Measurements from ENCODE around the gene NDUFB10.
"Not testable (repeated sequence)": the region's sequence is repeated elsewhere in the genome, so short reads cannot be mapped to it uniquely, and the experiment has no call there.

NDUFB10 gene

GRCh38 chr16:1926271-1926670 lies 33.1 kb upstream of the NDUFB10 start:
- no peak for DNase-seq

- DNase-seq = no peak
Observed at GRCh38 chr16:1929105-1929504, 30.2 kb upstream of the NDUFB10 start.

- peak; percentile 95 for DNase-seq
Observed at GRCh38 chr16:1929578-1930337, 29.6 kb upstream of the NDUFB10 start.

DNA sequence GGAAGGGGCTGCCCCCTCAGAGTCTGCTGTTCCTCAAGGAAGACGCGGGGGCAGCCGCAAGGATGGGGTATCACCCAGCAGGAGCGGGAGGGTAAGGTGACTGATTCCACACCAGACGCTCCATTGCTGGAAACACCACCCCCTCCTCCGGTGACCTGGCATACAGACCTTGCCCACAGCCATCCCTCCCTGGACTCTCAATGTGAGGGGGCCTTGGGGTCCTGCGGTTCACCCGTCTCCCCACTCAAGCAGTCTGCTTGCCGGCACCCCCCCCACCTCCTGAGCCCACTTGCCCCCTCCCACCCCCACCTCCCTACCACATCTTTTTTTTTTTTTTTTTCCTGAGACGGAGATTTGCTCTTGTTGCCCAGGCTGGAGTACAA lies 29.0 kb upstream of the NDUFB10 start:
- no peak for DNase-seq

DNA sequence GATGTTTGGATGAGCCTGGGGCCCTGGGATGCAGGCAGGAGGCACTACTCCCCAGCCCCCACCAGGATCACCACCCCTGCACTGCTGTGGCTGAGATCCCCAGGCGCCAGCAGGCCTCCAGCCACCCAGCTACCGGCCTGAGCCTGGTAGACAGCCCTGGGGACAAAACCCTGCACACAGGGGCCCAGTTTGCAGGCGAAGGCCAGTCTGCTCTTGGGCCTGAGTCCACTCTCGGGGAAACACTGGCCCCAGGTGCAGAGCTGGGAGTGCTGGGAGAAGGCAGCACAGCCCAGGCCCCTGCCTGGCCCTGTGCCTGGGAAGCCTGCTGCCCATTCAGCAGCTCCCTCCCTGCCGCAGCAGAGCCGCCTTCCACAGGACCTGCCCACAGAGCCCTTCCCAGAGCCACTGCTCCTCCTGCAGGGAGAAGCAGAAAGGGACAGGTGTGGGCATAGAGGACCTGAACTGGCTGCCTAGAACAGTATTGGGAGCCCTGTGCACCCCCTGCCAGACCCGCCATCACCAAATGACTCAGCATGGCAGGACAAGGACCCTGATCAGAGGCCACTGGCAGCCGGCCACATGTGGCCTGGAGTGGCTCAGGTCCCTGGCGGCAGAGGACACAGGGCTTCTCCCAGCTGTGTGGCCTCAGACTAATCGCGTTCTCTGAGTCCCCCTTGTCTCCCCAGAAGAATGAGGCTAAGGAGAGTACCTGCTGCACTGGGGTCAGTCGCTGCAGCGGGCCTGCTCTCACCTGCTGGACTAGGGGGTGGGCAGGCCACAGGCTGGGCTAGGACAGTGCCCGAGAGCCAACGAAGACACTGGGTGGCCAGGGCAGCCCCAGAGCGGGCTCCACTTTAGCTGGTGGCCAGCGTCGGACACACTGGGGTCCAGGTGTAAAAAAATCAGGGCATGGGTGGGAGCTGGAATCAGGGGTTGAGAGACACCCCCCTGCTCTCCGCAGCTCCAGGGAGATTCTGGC lies 27.0 kb upstream of the NDUFB10 start:
- DNase-seq = no peak

- no peak for DNase-seq
Observed at GRCh38 chr16:1933097-1933661, 26.2 kb upstream of the NDUFB10 start.

DNA sequence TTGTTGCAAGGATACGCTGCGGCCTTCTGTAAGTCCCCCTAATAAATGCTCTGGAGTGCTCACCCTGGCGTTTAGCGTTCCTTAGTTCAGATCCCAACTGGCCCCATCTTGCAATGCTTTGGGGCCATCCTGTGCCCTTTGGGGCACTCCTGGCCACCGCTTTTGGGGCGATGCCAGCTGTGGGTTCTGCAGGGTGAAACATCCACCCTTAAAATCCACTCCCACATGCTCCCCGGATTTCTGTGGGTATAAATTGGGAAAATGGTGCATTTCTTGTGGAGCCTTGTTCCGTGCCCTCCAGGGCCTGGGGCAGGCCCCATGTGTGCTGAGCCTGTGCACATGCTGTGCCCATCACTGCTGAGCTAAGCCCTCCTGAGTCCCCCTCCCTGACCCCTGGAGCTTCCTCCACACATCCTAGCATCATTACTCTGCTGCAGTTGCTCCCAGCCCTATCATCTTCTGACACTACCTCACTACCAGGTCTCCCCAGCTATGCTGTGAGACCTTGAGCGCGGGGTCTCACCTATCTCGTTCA lies 22.3 kb upstream of the NDUFB10 start:
- no peak for DNase-seq

GRCh38 chr16:1938316-1938715 lies 21.0 kb upstream of the NDUFB10 start:
- no peak for DNase-seq

GRCh38 chr16:1938910-1939309 lies 20.4 kb upstream of the NDUFB10 start:
- DNase-seq = no peak

- not testable (repeated sequence) for DNase-seq
Observed at GRCh38 chr16:1939833-1940232, 19.5 kb upstream of the NDUFB10 start.

DNA sequence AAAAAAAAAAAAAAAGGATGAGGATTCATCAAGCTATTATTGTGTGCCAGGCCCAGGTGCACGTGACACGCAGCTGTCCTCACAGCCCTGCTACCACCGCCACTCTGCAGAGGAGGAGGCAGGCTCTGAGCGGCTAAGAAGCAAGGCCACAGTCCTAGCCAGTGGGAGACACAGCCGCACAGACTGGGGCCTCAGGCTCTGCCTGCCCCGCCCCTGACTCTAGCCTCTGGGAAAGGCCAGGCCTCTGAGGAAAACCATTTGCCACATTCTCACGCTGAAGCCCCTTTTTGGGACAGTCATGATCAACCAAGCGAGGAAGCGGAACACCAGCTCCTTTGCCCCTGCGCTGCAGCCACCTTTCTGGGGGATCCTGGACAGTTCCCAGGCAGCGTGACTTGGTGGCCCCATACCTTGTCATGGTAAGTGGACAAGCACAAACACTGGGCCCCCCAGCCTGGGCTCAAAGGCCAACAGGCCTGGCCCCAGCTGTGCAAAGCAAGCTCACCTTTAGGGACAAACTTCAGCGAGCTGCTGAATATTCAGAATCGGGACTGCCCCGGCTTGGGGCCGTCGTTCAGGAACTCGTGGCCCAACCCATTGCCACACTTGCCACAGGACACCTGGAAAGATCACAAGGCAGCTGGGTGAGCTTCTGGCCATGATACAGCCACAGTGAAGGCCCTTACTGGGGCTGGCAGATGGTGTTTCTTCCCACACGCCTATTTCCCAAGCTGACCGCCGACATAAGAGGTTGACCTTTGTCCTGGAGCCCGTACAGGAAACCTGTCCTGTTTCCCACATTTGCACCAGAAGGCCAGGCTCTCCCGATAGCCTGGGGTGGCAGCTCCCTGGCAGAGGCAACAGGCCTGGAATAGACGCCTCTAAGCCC lies 18.8 kb upstream of the NDUFB10 start:
- no peak for DNase-seq

DNA sequence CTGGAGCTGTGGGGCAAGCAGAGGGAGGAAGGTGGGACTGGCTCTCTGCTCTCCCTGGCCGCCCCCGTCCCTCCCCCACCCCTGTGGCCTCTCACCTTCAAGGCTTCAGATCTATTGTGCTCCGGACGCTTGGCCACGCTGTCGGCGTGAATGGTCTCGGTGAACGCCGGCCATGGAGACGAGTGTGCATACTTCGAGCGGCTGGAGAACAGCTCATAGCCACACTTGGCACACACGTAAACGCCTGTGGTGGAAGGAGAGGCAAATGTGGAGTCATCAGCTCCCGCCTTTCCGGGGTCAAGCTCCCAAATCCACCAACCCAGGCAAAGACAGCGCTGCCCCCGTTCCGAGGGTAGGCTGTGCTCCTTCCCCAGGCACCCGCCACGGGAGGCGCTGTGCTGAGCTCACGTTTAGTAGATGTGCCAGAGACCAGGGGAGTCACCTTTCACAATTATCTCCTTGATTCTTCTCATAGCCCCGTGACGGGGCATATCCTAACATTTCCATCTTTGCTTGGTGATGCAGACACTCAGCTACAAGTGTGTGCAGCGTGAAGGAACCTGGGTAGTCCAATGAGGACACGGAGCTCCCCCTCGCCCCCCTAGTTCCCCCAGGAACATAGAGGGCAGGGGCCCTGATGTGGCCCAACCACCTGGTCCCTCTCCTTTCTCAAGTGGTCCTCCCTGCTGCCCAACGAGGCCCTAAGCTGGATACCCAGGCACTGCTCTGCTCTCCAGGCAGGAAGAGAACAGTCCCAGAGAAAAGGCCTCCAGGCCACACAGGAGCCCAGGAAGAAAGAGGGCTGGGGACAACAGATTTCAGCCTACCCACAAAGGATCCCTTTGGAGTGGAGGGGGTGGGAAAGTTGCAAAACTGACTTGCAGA lies 17.9 kb upstream of the NDUFB10 start:
- DNase-seq = no peak

GRCh38 chr16:1942047-1942809 lies 17.1 kb upstream of the NDUFB10 start:
- DNase-seq = no peak

DNA sequence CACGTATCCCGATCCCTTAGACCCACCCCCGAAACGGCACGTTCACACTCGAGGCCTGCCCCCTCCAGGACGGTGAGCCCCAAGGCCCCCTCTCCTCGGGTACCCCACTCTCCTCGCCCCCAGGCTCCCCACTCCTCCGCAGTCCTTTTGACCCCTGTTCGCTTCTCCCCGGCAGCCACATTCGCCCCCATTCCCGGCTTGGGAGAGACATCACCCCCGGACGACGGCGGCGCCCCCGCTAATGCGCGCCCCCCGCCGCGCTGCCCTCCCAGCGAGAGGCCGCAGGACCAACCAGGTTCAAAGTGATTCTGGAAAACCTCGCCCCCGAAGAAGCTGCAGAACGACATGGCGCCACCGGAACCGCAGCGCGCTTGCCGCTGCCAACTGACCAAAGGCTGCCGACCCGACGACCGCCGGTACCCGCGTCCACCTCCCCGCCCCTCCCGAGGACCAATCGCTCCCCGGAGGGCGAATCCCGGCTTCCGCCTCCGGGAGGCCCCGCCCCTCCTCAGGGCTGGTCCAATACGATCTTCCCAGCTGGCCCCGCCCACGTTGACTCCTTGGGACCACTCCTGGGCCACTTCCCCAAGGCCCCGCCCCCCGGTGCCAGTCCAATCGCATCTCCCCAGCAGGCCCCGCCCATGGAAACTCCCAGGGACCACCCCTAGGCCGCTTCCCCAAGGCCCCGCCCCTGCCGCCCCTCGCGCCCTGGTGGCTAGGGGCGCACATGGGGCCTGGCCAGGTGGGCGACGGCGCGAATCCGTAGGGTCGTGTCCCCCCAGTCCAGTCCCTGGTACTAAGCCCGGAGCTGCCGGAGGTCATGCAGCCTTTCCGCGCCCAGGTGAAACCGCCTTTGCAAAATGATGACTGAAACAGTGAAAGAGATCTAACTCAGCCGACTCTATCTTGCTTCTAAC lies 16.3 kb upstream of the NDUFB10 start, which contains the start of gene MSRB1:
Gene MSRB1 (minus strand): TSS at position 390 of the 917 bp plus-strand sequence. CDS start 43 bp downstream, at position 347.
- peak; percentile 93 for DNase-seq

DNA sequence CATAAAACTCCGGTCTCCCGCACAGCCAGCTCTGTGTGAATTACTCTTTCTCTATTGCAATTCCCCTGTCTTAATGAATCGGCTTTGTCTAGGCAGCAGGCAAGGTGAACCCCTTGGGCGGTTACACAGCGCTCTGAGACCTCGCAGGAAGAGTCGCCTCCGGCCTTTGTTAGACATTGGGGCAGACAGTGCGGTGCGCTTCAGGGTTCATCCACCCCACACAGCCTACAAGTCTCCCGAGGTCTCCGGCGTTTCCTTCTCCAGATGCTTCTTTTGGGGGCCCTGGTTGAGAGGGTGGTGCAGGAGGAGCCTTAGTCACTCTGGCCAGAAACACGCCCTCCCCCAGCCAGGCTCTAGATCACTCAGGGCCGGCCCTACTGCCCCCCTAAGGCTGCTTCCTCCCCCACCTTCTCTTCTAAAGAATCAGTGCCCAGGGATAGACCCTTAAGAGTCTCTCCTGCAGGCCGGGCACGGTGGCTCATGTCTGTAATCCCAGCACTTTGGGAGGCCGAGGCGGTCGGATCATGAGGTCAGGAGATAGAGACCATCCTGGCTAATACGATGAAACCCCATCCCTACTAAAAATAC lies 14.6 kb upstream of the NDUFB10 start:
- DNase-seq = no peak

DNA sequence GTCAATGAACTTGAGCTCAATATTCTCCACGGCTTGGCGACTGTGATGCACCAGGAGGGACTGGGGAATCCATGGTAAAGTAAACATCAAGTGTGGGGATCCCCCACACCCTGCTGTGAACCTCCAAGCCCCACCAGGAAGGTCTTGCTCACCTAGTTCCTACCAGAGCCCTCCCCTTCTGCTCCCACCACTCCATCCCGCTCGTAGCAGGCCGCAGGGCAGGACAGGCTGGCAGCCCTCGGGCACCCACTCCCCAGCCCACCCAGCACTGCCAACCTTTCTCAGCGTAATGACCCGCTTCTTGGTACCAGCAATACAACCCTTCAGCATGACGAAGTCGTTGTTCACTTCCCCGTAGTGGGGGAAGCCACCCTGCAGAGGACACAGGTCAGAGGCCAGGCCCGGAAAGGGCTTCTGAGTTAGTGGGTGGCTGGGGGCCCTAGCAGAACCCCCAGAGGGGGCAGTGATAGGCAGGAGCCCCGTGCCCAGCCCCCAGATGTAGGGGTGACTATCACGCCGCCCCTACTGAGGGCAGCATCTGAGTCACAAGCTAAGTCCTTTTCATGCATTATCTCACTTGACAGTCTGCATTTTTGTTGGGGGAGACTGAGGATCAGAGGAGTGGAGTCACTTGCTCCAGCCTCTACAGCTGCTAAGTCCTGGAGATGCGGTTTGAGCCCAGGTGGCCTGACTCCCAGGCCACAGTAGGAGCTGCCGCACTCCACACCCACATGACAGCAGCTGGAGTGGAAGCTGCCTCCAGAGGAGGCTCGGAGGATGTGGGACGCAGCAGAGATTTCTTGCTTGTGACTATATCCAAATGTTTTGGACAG lies 13.6 kb upstream of the NDUFB10 start:
- no peak for DNase-seq

- DNase-seq = no peak
Observed at GRCh38 chr16:1946495-1947368, 12.6 kb upstream of the NDUFB10 start.
